Aorta (tissue), 5 donors: Measurements from ENCODE around the gene ATP6V1G2. TPM values are rescaled to one million over a fixed set of nuclear protein-coding genes. Genes with fewer than 3 reads are reported as not detected.
"Not testable (repeated sequence)": the region's sequence is repeated elsewhere in the genome, so short reads cannot be mapped to it uniquely, and the experiment has no call there.

Experiments
- ATAC-seq: fragments of 200-7000 bp; cut with Tn5 transposase; one replicate; pipeline ENCODE4 v1.9.1; 2022; ENCODE audit warnings: moderate library complexity; ENCODE audit not compliant: low FRiP score
- DNase-seq, 2 donors: peaks; one replicate each; pipeline ENCODE4 v3.0.0-alpha.2; 2020
- H3K27ac ChIP-seq, 2 donors: one replicate each; pipeline ENCODE4 v1.5.1; 2013; ENCODE audit warnings: low read length in 2 of 2, mild to moderate bottlenecking in 2 of 2, moderate library complexity in 2 of 2, control low read depth in 1 of 2, inconsistent platforms in 1 of 2, low read depth in 1 of 2
- H3K27me3 ChIP-seq, 2 donors: one replicate each; pipeline ENCODE4 v1.6.1; 2013; ENCODE audit warnings: control low read depth in 1 of 2, low read length in 1 of 2, mild to moderate bottlenecking in 1 of 2, moderate library complexity in 1 of 2; ENCODE audit not compliant: insufficient read depth in 2 of 2, control insufficient read depth in 1 of 2
- H3K36me3 ChIP-seq, 2 donors: one replicate each; pipeline ENCODE4 v1.6.1; 2013; ENCODE audit warnings: control low read depth in 1 of 2, low read length in 1 of 2, mild to moderate bottlenecking in 1 of 2; ENCODE audit not compliant: insufficient read depth in 2 of 2, control insufficient read depth in 1 of 2
- H3K4me1 ChIP-seq, 2 donors: one replicate each; pipeline ENCODE4 v1.6.1; 2013; ENCODE audit warnings: low read length in 2 of 2, control low read depth in 1 of 2, mild to moderate bottlenecking in 1 of 2, moderate library complexity in 1 of 2; ENCODE audit not compliant: insufficient read depth in 2 of 2, control insufficient read depth in 1 of 2
- H3K4me3 ChIP-seq, 2 donors: one replicate each; pipeline ENCODE4 v1.5.1; 2013; ENCODE audit warnings: low read length in 2 of 2, control low read depth in 1 of 2, mild to moderate bottlenecking in 1 of 2
- H3K9me3 ChIP-seq: one replicate; pipeline ENCODE4 v1.6.1; 2013; ENCODE audit warnings: mild to moderate bottlenecking, low read length; ENCODE audit not compliant: control insufficient read depth
- WGBS, 2 donors: extraction: QIAGEN DNeasy Blood & Tissue Kit; methylation state at CpG; one replicate each; pipeline ENCODE4 v1.1.7; 2013; 5-methylcytosine and 5-hydroxymethylcytosine counted together
- intact Hi-C, 2 donors: fragments of 100-400 bp; cut with DNase I; formaldehyde crosslinking; loops; one replicate each; pipeline versions ENCODE4 v1.14.2 to v1.15.0; 2022
- polyA plus RNA-seq, 2 donors: library from polyadenylated mRNA; stranded (reverse); fragments of 200-250 nt; gene quantifications; one replicate each; pipeline ENCODE4 v1.2.3, GENCODE V29; 2013
- total RNA-seq, 2 donors: library from RNA; stranded (reverse); fragmentation: NEBNext Ultra II Directional; extraction: Animal tissue kit (Norgen Biotek cat#: 25700); gene quantifications; one replicate each; pipeline ENCODE4 v1.2.1, GENCODE V29; 2021
- donor health status: healthy with polysubstance abuse.
- donor health status: Bipolar disorder and iron deficiency.
- donor health status: DM: no; HTN: no; CAD: no.
- donor health status: DM: no; HTN: no; CAD: no.
- donor health status: DM: yes; HTN: yes; CAD: no.

ATP6V1G2 gene
- total and polyA plus RNA-seq, 4 donors = 1.3 to 1.8 (median 1.5) TPM

GRCh38 chr6:31557443-31558317 is 11.3 kb upstream of the ATP6V1G2 start:
- H3K27ac ChIP-seq = no peak overlapping the region
- H3K27me3 ChIP-seq = no peaks in the 10 kb centered on the region

GRCh38 chr6:31556307-31556706 is 9.9 kb upstream of the ATP6V1G2 start:
- intact Hi-C loops = no loop called here
- Histone ChIP-seq H3K4me1 (no peaks in the 10 kb centered on the region), H3K27ac (no peak overlapping the region), H3K9me3 (no peaks in the 10 kb centered on the region), H3K4me3 (no peak overlapping the region), H3K36me3 (peaks cover 0 to 3% of the 10 kb centered on the region in 2 donors), H3K27me3 (no peaks in the 10 kb centered on the region)
- ATAC-seq (no peak), DNase-seq (no peak)
- WGBS, 2 donors = 82 to 83% methylated on average over 3 of the region's 3 CpGs

More at GRCh38 chr6:31557443-31558317, 11.3 kb upstream of the ATP6V1G2 start:
- H3K36me3 ChIP-seq = peaks cover 0 to 3% of the 10 kb centered on the region in 2 donors
- DNase-seq (no peak), ATAC-seq (no peak)
- 81 to 83% methylated on average over 22 to 24 of the region's 24 CpGs for WGBS, 2 donors
- H3K9me3 ChIP-seq = no peaks in the 10 kb centered on the region
- intact Hi-C loops = no loop called here
- no peak overlapping the region for H3K4me3 ChIP-seq
- H3K4me1 ChIP-seq = no peaks in the 10 kb centered on the region

DNA sequence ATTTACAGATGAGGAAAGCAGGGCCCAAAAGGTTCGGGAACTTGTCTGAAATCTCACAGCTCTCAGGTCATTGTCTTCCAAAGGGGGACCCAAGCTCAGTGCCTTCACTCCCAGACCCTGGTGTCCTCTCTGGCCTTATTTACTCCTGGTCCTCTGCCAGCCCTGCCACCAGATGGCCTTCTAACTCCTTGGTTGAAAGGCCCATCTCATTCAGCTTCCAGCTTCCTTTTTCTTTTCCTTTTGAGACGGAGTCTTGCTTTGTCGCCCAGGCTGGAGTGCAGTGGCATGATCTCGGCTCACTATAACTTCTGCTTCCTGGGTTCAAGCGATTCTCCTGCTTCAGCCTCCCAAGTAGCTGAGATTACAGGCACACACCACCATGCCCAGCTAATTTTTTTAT is 5.0 kb upstream of the ATP6V1G2 start:
- 71 to 82% methylated on average over 5 of the region's 5 CpGs for WGBS, 2 donors

DNA sequence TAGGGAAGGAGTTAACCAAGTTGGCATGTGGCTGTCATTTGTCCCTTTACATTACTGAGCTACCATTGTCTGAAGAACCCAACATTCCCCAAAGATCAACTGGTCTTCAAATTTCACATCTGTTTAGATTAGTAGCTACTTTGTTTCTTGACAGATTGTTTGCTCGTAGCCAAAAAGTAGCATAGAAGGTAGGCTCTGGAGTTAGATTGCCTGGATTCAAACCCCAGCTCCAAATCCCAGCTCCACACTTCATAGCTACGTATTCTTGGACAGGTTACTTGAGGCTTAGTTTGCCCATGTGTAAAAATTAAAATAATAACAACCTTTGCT is 2.1 kb upstream of the ATP6V1G2 start:
- Histone ChIP-seq H3K27me3 (no peaks in the 10 kb centered on the region), H3K4me1 (no peaks in the 10 kb centered on the region), H3K36me3 (no peaks in the 10 kb centered on the region), H3K4me3 (no peak overlapping the region), H3K27ac (no peak overlapping the region), H3K9me3 (no peaks in the 10 kb centered on the region)
- ATAC-seq = no peak
- intact Hi-C loops = no loop called here
- no peak for DNase-seq
- WGBS, 2 donors = 84 to 94% methylated on average over 2 of the region's 2 CpGs

More for the DNA sequence above, 5.0 kb upstream of the ATP6V1G2 start:
- peak in 1 of 2 donors; percentile 80 for DNase-seq
- intact Hi-C loops, H3K4me1 ChIP-seq, H3K27me3 ChIP-seq, H3K4me3 ChIP-seq, H3K36me3 ChIP-seq, H3K27ac ChIP-seq, H3K9me3 ChIP-seq, ATAC-seq: not testable (repeated sequence)

GRCh38 chr6:31547727-31548543 is 1.5 kb upstream of the ATP6V1G2 start:
- ATAC-seq = no peak
- H3K9me3 ChIP-seq = no peaks in the 10 kb centered on the region
- peak overlapping the region in 1 of 2 donors; percentile 31 for H3K27ac ChIP-seq
- WGBS, 2 donors = 75 to 77% methylated on average over 24 of the region's 24 CpGs
- no peaks in the 10 kb centered on the region for H3K4me1 ChIP-seq
- intact Hi-C loops = loop anchor here (2.0 kb wide), 1 partner anchor 33 kb away; no protein-coding TSS in a partner anchor
- H3K27me3 ChIP-seq = no peaks in the 10 kb centered on the region
- peak in 1 of 2 donors; percentile 79 for DNase-seq
- H3K4me3 ChIP-seq = peak overlapping the region in 1 of 2 donors; percentile 59
- no peaks in the 10 kb centered on the region for H3K36me3 ChIP-seq

GRCh38 chr6:31546958-31547726 is 734 bp upstream of the ATP6V1G2 start, which contains the start of gene NFKBIL1:
Gene NFKBIL1 (plus strand): TSS chr6:31547608. CDS start chr6:31547695, 87 bp downstream.
- no peaks in the 10 kb centered on the region for H3K4me1 ChIP-seq
- peak within 1 kb of the TSS; percentile 14 to 59 for H3K4me3 ChIP-seq
- no peaks in the 10 kb centered on the region for H3K9me3 ChIP-seq
- 0 to 1% methylated on average over 25 of the region's 25 CpGs for WGBS, 2 donors
- DNase-seq (peak; percentile 97), ATAC-seq (peak; percentile 97)
- no peaks in the 10 kb centered on the region for H3K36me3 ChIP-seq
- H3K27me3 ChIP-seq = no peaks in the 10 kb centered on the region
- H3K27ac ChIP-seq = peak within 1 kb of the TSS in 1 of 2 donors; percentile 31
- intact Hi-C loops = loop anchor here (1.0 to 2.0 kb wide), 3 partner anchors 34 to 52 kb away; no protein-coding TSS in a partner anchor

- Histone ChIP-seq H3K27ac (no peak overlapping the region), H3K9me3 (no peaks in the 10 kb centered on the region), H3K4me1 (peaks cover 2 to 3% of the 10 kb centered on the region in 2 donors), H3K36me3 (no peaks in the 10 kb centered on the region), H3K4me3 (no peak overlapping the region), H3K27me3 (no peaks in the 10 kb centered on the region)
- no peak for ATAC-seq
- intact Hi-C loops = no loop called here
- WGBS, 2 donors = 64 to 72% methylated on average over 7 of the region's 7 CpGs
- no peak for DNase-seq
These were observed 1.1 kb downstream of the ATP6V1G2 start for GRCh38 chr6:31545291-31545690.

DNA sequence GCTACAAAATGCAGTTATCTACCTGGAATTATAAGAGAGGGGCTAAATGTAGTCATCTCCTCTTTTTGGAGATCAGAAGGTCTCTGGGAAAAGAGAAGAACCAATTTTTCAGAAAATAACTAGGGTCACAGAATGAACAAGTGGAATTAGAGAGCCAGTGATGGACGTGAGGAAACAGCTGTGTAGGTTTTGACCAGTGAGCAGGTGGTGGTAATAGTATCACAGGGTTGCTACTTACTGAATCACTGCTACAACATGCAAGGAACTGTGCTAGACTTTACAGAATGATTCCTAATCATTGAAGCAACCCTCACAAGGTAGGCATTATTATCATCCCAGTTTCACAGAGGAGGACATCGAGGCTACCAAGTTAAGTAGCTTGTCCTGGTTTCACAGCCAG is 1.7 kb downstream of the ATP6V1G2 start:
- no peak overlapping the region for H3K27ac ChIP-seq
- H3K9me3 ChIP-seq = no peaks in the 10 kb centered on the region
- H3K27me3 ChIP-seq = no peaks in the 10 kb centered on the region
- ATAC-seq (no peak), DNase-seq (no peak)
- intact Hi-C loops = loop anchor here in 1 of 2 donors (5.0 kb wide), 2 partner anchors 52 to 633 kb away; partner anchors contain the start of genes AGPAT1 and RNF5
- peaks cover 2 to 3% of the 10 kb centered on the region in 2 donors for H3K4me1 ChIP-seq
- H3K36me3 ChIP-seq = no peaks in the 10 kb centered on the region
- H3K4me3 ChIP-seq = no peak overlapping the region
- 59 to 64% methylated on average over 2 of the region's 2 CpGs for WGBS, 2 donors
